Liver (tissue), 9 donors: ENCODE data around the gene HMX1. TPM values are rescaled to one million over a fixed set of nuclear protein-coding genes. Genes with fewer than 3 reads are reported as not detected.
A peak's percentile ranks its signal among the peaks of the same experiment; 100 is the strongest.

Experiments
- DNase-seq: peaks from one replicate; pipeline ENCODE4 v3.0.0-alpha.2; 2017; ENCODE audit warnings: low spot score
- H3K27ac ChIP-seq, 2 donors: one replicate each; pipeline ENCODE4 v1.7.0; 2013; ENCODE audit warnings: inconsistent platforms in 2 of 2, low read length in 2 of 2, control low read depth in 1 of 2, low read depth in 1 of 2, mild to moderate bottlenecking in 1 of 2
- H3K27me3 ChIP-seq, 4 donors: one replicate each; pipeline versions ENCODE4 v1.6.1 to v1.7.0; 2013; ENCODE audit warnings: low read length in 3 of 4, inconsistent platforms in 1 of 4, mild to moderate bottlenecking in 1 of 4, moderate library complexity in 1 of 4; ENCODE audit not compliant: control insufficient read depth in 4 of 4, insufficient read depth in 4 of 4
- H3K36me3 ChIP-seq, 4 donors: one replicate each; pipeline versions ENCODE4 v1.6.1 to v1.7.0; 2013; ENCODE audit warnings: low read length in 3 of 4, mild to moderate bottlenecking in 3 of 4, low read depth in 1 of 4, moderate library complexity in 1 of 4; ENCODE audit not compliant: control insufficient read depth in 4 of 4, insufficient read depth in 3 of 4
- H3K4me1 ChIP-seq, 4 donors: one replicate each; pipeline versions ENCODE4 v1.6.1 to v1.7.0; 2013; ENCODE audit warnings: low read length in 3 of 4, mild to moderate bottlenecking in 3 of 4, moderate library complexity in 1 of 4; ENCODE audit not compliant: control insufficient read depth in 4 of 4, insufficient read depth in 4 of 4
- H3K4me3 ChIP-seq, 3 donors: one replicate each; pipeline versions ENCODE4 v1.6.1 to v1.7.0; 2013; ENCODE audit warnings: low read length in 3 of 3, control low read depth in 1 of 3, low read depth in 1 of 3, mild to moderate bottlenecking in 1 of 3
- H3K9ac ChIP-seq, 2 donors: one replicate each; pipeline ENCODE4 v1.7.0; 2013; ENCODE audit warnings: low read length in 2 of 2, mild to moderate bottlenecking in 2 of 2, moderate library complexity in 2 of 2, control low read depth in 1 of 2, low read depth in 1 of 2
- H3K9me3 ChIP-seq, 4 donors: one replicate each; pipeline versions ENCODE4 v1.6.1 to v1.7.0; 2013; ENCODE audit warnings: low read length in 3 of 4; ENCODE audit not compliant: control insufficient read depth in 4 of 4
- ATF3 ChIP-seq: IDR thresholded peaks from 2 replicates; pipeline ENCODE4 v1.6.1; 2016; ENCODE audit warnings: antibody characterized with exemption
- CTCF ChIP-seq: fragments of 150-350 bp; IDR thresholded peaks from 2 replicates; pipeline ENCODE4 v1.5.1; 2017; ENCODE audit warnings: improper control_type of control experiment, low read depth, low read length; ENCODE audit not compliant: missing input control
- EGR1 ChIP-seq, 2 donors: IDR thresholded peaks; 2 replicates each; pipeline ENCODE4 v1.6.1; 2016 to 2018; ENCODE audit warnings: antibody characterized with exemption in 2 of 2, low read depth in 2 of 2
- FOXA1 ChIP-seq: IDR thresholded peaks from 2 replicates; pipeline ENCODE4 v1.6.1; 2016; ENCODE audit warnings: antibody characterized with exemption
- FOXA2 ChIP-seq: IDR thresholded peaks from 2 replicates; pipeline ENCODE4 v1.6.1; 2016; ENCODE audit warnings: antibody characterized with exemption
- HNF4A ChIP-seq, 2 donors: conservative IDR thresholded peaks; 2 replicates each; pipeline ENCODE4 v1.6.1; 2016; ENCODE audit warnings: antibody characterized with exemption in 2 of 2, mild to moderate bottlenecking in 2 of 2
- HNF4G ChIP-seq: IDR thresholded peaks from 2 replicates; pipeline ENCODE4 v1.6.1; 2016; ENCODE audit warnings: antibody characterized with exemption
- JUND ChIP-seq, 2 donors: IDR thresholded peaks; 2 replicates each; pipeline ENCODE4 v1.6.1; 2016; ENCODE audit warnings: antibody characterized with exemption in 2 of 2
- MAX ChIP-seq: IDR thresholded peaks from 2 replicates; pipeline ENCODE4 v1.6.1; 2016; ENCODE audit warnings: antibody characterized with exemption
- NR2F2 ChIP-seq: IDR thresholded peaks from 2 replicates; pipeline ENCODE4 v1.6.1; 2016; ENCODE audit warnings: antibody characterized with exemption
- RAD21 ChIP-seq, 2 donors: IDR thresholded peaks; 2 replicates each; pipeline ENCODE4 v1.6.1; 2016; ENCODE audit warnings: antibody characterized with exemption in 2 of 2, mild to moderate bottlenecking in 2 of 2
- RXRA ChIP-seq, 2 donors: IDR thresholded peaks; 2 replicates each; pipeline ENCODE4 v1.6.1; 2017 to 2018; ENCODE audit warnings: antibody characterized with exemption in 2 of 2, mild to moderate bottlenecking in 1 of 2
- SP1 ChIP-seq: IDR thresholded peaks from 2 replicates; pipeline ENCODE4 v1.6.1; 2018; ENCODE audit warnings: antibody characterized with exemption, mild to moderate bottlenecking
- TAF1 ChIP-seq: conservative IDR thresholded peaks from 2 replicates; pipeline ENCODE4 v1.6.1; 2016; ENCODE audit warnings: antibody characterized with exemption, mild to moderate bottlenecking
- YY1 ChIP-seq: IDR thresholded peaks from 2 replicates; pipeline ENCODE4 v1.6.1; 2016; ENCODE audit warnings: antibody characterized with exemption, mild to moderate bottlenecking
- WGBS: extraction: QIAGEN DNeasy Blood & Tissue Kit; methylation state at CpG from one replicate; pipeline ENCODE4 v1.1.7; 2013; 5-methylcytosine and 5-hydroxymethylcytosine counted together
- polyA plus RNA-seq, 2 donors: library from polyadenylated mRNA; stranded (reverse) in 1 of 2; unstranded in 1 of 2; fragments of 200-250 nt in 1 of 2; fragments of >200 nt in 1 of 2; fragmentation: Nextera tagmentation in 1 of 2; extraction: Ambion mirVana in 1 of 2; gene quantifications; one replicate each; pipeline versions ENCODE4 v1.2.1 to v1.2.3, GENCODE V29; 2013 to 2015
- total RNA-seq, 2 donors: library from RNA; depleted of rRNA; stranded (reverse); fragments of >200 nt; gene quantifications; one replicate each; pipeline ENCODE4 v1.2.3, GENCODE V29; 2014
- TF ChIP-seq, protein P1 (sequence below): IDR thresholded peaks from 2 replicates; pipeline ENCODE4 v1.6.1; 2016; ENCODE audit warnings: antibody characterized with exemption
- TF ChIP-seq, protein P2 (sequence below): IDR thresholded peaks from 2 replicates; pipeline ENCODE4 v1.6.1; 2016; ENCODE audit warnings: antibody characterized with exemption, mild to moderate bottlenecking
- donor health status: healthy.
- donor health status: healthy.
- donor health status: healthy.
- donor health status: healthy.
- donor health status: healthy.

The HMX1 gene
- total and polyA plus RNA-seq, 4 donors: not detected

GRCh38 chr4:8920289-8920965 is 48.8 kb upstream of the HMX1 start:
- DNase-seq: peak; percentile 4
- Histone ChIP-seq H3K4me1 (no peaks in the 10 kb centered on the region), H3K27ac (no peak overlapping the region), H3K9me3 (peaks cover 0 to 3% (median 1%) of the 10 kb centered on the region in 4 donors), H3K9ac (no peak overlapping the region), H3K4me3 (no peak overlapping the region), H3K27me3 (peaks cover 0 to 3% (median 1%) of the 10 kb centered on the region in 4 donors), H3K36me3 (no peaks in the 10 kb centered on the region)
- WGBS: 76% methylated on average over 14 of the region's 14 CpGs
- TF ChIP-seq MAX (no peak), EGR1 (IDR thresholded peaks at IDR 0.05; ENCODE audit: low read depth in 2 of 2) (no peak), HNF4A (conservative IDR thresholded peaks at IDR 0.05) (no peak), HNF4G (no peak), RXRA (IDR thresholded peaks at IDR 0.05) (no peak), SP1 (no peak), RAD21 (IDR thresholded peaks at IDR 0.05) (no peak), CTCF (no peak), YY1 (no peak), TAF1 (no peak), FOXA1 (no peak), NR2F2 (no peak), JUND (IDR thresholded peaks at IDR 0.05) (no peak), ATF3 (no peak), FOXA2 (no peak)
- TF ChIP-seq, protein P1, sequence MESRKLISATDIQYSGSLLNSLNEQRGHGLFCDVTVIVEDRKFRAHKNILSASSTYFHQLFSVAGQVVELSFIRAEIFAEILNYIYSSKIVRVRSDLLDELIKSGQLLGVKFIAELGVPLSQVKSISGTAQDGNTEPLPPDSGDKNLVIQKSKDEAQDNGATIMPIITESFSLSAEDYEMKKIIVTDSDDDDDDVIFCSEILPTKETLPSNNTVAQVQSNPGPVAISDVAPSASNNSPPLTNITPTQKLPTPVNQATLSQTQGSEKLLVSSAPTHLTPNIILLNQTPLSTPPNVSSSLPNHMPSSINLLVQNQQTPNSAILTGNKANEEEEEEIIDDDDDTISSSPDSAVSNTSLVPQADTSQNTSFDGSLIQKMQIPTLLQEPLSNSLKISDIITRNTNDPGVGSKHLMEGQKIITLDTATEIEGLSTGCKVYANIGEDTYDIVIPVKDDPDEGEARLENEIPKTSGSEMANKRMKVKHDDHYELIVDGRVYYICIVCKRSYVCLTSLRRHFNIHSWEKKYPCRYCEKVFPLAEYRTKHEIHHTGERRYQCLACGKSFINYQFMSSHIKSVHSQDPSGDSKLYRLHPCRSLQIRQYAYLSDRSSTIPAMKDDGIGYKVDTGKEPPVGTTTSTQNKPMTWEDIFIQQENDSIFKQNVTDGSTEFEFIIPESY: no peak
- TF ChIP-seq, protein P2, sequence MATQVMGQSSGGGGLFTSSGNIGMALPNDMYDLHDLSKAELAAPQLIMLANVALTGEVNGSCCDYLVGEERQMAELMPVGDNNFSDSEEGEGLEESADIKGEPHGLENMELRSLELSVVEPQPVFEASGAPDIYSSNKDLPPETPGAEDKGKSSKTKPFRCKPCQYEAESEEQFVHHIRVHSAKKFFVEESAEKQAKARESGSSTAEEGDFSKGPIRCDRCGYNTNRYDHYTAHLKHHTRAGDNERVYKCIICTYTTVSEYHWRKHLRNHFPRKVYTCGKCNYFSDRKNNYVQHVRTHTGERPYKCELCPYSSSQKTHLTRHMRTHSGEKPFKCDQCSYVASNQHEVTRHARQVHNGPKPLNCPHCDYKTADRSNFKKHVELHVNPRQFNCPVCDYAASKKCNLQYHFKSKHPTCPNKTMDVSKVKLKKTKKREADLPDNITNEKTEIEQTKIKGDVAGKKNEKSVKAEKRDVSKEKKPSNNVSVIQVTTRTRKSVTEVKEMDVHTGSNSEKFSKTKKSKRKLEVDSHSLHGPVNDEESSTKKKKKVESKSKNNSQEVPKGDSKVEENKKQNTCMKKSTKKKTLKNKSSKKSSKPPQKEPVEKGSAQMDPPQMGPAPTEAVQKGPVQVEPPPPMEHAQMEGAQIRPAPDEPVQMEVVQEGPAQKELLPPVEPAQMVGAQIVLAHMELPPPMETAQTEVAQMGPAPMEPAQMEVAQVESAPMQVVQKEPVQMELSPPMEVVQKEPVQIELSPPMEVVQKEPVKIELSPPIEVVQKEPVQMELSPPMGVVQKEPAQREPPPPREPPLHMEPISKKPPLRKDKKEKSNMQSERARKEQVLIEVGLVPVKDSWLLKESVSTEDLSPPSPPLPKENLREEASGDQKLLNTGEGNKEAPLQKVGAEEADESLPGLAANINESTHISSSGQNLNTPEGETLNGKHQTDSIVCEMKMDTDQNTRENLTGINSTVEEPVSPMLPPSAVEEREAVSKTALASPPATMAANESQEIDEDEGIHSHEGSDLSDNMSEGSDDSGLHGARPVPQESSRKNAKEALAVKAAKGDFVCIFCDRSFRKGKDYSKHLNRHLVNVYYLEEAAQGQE: no peak
